Measurements from ENCODE around the gene TAF1D.
A peak's percentile ranks its signal among the peaks of the same experiment; 100 is the strongest.
"Not testable (repeated sequence)": the region's sequence is repeated elsewhere in the genome, so short reads cannot be mapped to it uniquely, and the experiment has no call there.

The TAF1D gene

DNA sequence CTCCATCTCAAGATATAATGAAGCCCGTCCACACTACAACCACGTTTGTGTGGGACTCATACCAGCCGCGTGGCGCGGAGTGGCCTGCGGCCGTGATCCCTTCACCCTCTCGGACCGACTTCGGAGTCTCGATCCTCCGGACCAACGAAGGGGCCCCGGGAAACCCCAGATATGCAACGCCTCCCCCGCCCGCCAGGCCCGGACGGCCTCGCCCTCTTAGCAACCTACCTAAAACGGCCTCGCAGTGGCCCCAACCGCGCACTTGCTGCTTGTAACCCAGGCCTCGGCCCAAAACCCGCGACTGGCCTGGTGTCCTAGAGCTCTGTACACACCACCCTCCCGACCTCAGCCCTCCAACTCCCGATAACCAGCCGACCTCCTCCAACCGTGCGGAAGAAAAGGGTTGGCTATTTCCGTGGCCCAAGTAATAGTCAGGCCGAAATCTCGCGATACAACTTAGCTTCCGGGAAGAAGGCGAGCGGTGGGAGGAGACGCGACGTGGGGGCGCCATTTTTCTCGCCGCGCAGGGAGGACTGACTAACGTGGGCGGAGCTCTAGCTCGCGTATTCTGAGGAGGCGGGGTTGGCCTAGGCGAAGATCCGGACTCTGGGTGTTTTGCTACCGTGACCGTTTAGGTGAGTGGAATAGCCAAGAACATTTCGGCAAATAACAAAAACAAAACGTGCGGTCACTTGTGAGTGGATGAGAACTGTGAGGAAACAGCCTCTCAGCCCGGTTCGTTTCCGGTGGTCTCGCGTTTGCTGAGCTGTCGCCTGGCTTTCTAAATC, at the start of gene TAF1D, which contains the start of gene C11orf54:
Gene TAF1D (minus strand): TSS at position 402 of the 788 bp plus-strand sequence. CDS start 2,191 bp downstream, outside the sequence.
Gene C11orf54 (plus strand): TSS at position 579 of the 788 bp plus-strand sequence. CDS start 5,722 bp downstream, outside the sequence.
- DNase-seq (ENCODE audit: low read depth in 2 of 2) = peak; percentile 92 to 95

- no peak for DNase-seq (ENCODE audit: low read depth in 2 of 2)
Observed at GRCh38 chr11:93784935-93785360, 43.7 kb upstream of the TAF1D start.

- DNase-seq (ENCODE audit: low read depth in 2 of 2) = peak; percentile 83 to 84
Observed at GRCh38 chr11:93784145-93784934, 43.0 kb upstream of the TAF1D start, which contains the start of gene MED17. Gene MED17 (plus strand): TSS chr11:93784282. CDS start chr11:93784514, 232 bp downstream.

DNA sequence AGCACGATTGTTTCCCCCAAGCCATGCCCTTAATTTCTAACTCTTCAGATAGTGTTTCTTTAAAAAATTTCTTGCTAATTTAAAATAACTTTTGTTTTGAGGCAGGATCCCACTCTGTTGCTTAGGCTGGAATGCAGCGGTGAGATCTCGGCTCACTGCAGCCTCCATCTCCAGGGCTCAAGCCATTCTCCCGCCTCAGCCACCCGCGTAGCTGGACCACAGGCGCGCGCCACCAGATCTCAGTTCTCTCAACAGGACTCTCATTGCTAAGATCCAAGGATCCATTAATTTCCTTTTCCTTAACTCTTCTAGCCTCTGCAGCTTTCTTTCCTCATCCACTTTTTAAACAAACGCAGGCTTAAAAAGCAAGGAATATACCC, 42.5 kb upstream of the TAF1D start:
- DNase-seq (ENCODE audit: low read depth in 2 of 2) = no peak

- DNase-seq (ENCODE audit: low read depth in 2 of 2) = no peak
Observed at GRCh38 chr11:93783362-93783761, 42.1 kb upstream of the TAF1D start.

- DNase-seq (ENCODE audit: low read depth in 2 of 2) = no peak
Observed at GRCh38 chr11:93775289-93775688, 34.0 kb upstream of the TAF1D start.

DNA sequence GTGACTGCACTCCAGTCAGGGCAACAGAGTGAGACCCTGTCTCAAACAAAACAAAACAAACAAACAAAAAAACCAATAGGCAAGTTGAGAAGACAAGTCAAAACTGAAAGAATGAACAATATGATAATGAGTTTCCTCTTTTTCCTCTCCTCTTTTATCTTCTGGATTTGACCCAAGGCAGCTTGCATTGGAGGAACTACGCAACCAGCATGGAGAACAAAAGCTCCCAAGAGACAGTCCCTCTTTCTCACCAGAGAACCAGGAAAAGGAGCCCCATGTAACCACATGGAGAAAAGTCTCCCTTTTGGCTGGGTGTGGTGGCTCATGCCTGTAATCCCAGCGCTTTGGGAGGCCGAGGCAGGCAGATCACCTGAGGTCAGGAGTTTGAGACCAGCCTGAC, 33.3 kb upstream of the TAF1D start:
- DNase-seq (ENCODE audit: low read depth in 2 of 2) = not testable (repeated sequence)

DNA sequence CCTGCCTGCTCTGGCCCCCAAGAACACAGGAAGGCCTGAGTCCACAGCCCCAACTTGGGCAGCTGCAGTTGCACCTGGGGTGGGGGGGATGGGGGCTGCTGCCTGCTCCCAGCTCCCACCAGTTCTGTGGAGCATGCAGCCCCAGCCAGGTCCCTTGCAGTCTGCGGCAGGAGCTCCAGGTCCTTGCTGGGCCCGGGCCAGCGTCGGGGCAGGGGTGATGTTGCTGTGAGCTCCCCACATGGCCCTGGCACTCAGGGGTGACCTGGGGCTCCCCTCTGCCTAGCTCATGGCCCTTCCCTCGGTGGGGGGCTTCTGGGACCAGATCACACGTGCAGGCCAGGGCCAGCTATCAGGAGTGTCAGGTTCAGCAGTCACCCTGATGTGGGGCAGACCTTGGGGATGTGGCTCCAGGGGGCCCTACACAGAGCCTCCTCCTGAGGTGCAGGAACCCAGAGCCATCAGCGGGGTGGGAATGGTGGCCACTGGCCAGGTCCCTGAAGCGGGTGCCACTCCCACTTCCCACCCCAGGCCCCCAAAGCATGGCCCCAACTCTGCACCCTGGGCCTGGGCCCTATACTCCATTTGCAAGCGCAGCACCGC, 32.4 kb upstream of the TAF1D start:
- no peak for DNase-seq (ENCODE audit: low read depth in 2 of 2)

DNA sequence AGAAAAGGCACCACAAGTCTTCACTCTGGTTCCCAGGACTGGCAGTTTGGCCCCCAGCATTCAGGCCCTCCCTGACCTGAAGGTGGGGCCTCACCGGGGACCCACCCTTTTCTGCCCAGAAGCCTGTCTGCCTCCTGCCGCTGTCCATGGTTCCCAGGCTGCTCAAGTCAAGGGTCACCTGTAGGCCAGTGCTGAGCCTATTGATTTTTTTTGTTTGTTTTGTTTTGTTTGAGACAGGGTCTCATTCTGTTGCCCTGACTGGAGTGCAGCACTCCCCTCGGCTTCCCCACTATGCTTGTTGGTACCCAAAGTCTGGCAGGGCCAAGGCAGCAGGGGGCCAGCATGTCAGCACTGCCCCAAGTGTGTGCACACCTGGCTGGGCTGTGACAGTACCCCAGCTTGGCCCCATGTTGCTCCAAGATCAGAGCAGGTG, 31.8 kb upstream of the TAF1D start:
- no peak for DNase-seq (ENCODE audit: low read depth in 2 of 2)

- DNase-seq (ENCODE audit: low read depth in 2 of 2) = no peak
Observed at GRCh38 chr11:93772123-93772522, 30.8 kb upstream of the TAF1D start.

GRCh38 chr11:93770160-93770559, 28.9 kb upstream of the TAF1D start:
- DNase-seq (ENCODE audit: low read depth in 2 of 2) = no peak

DNA sequence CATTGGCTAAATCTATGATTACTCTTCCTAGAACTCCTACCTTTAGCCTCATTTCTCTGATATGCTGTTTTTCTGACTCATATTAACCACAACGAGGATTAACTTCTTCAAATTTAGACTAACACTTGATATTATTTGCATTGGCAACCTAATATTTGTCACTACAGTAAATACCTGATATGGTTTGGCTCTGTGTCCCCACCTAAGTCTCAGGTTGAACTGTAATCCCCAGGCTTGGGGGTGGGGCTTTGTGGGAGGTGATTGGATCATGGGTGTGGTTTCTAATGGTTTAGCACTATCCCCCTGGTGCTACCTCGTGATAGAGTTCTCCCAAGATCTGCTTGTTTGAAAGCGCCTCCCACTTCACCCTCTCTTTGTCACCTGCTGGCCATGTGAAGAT, 25.7 kb upstream of the TAF1D start:
- no peak for DNase-seq (ENCODE audit: low read depth in 2 of 2)

- DNase-seq (ENCODE audit: low read depth in 2 of 2) = no peak
Observed at GRCh38 chr11:93766504-93766903, 25.2 kb upstream of the TAF1D start.

- DNase-seq (ENCODE audit: low read depth in 2 of 2) = no peak
Observed at GRCh38 chr11:93765551-93765950, 24.3 kb upstream of the TAF1D start.

GRCh38 chr11:93761910-93762309, 20.6 kb upstream of the TAF1D start:
- DNase-seq (ENCODE audit: low read depth in 2 of 2) = no peak

DNA sequence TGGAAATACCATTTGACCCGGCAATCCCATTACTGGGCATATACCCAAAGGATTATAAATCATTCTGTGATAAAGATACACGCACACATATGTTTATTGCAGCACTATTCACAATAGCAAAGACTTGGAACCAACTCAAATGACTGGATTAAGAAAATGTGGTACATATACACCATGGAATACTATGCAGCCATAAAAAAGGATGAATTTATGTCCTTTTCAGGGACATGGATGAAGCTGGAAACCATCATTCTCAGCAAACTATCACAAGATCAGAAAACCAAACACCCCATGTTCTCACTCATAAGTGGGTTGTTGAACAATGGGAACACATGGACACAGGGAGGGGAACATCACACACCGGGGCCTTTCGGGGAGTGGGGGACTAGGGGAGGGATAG, 17.8 kb upstream of the TAF1D start:
- DNase-seq (ENCODE audit: low read depth in 2 of 2) = not testable (repeated sequence)

DNA sequence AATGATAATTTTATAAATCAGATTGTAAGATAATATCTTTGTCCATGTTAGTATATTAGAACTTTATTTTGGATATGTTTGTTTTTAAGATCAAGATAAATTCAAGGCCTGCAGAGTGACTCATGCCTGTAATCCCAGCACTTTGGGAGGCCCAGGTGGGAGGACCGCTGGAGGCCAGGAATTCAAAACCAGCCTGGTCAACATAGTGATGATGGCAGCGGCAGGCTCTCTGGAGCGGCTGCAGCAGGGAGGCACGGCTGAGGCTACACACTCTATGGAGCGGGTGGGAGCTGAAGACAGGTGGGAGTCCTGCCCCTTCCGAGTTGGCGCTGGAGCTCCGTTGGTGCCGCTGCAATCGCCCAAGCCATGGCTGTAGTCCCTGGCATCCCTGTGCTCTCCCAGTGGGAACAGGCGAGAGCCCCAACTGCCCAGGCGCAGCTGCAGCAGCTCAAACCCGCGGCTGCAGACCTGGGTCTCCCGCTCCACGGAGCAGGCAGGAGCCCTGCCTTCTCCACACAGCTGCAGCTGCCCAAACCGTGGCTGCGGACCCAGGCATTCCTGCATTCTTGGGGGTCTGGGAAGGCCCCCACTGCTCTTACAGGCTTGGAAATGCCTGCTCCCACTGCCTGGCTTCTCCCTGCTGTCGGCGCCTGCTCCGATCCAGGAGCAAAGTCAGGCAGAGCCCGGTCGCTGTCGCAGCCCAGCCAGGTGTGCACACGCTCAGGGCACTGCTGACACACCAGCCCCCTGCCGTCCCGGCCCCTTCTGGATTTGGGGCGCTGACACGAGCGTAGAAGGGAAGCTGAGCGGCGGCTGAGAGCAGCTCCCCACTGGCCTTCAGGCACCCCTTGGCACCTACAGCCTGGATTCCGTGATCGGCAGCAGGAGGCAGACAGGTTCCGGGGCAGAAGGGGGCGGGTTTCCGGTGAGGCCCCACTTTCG, 16.9 kb upstream of the TAF1D start:
- DNase-seq (ENCODE audit: low read depth in 2 of 2) = no peak

- no peak for DNase-seq (ENCODE audit: low read depth in 2 of 2)
Observed at GRCh38 chr11:93757301-93757700, 16.0 kb upstream of the TAF1D start.

GRCh38 chr11:93756748-93757147, 15.5 kb upstream of the TAF1D start:
- DNase-seq (ENCODE audit: low read depth in 2 of 2) = no peak

GRCh38 chr11:93753241-93753640, 11.9 kb upstream of the TAF1D start:
- no peak for DNase-seq (ENCODE audit: low read depth in 2 of 2)

DNA sequence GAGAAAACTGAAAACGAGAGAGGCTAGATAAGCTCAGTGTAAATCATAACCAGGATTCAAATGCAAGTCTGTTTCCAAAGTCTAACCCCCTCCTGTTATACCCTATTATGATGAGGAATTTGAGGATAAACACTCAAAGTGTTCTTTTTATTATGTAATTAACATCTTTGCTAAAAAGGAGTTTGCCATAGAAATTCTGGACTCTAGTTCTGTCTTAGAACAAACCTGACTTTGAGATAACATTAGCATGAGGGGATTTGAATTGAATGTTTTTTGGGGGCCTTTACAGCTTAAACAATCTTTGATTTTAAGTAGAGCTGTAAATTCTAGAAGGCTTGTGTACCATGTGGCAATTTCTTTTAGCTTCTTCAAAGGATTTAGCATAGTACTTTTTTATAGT, 9.7 kb upstream of the TAF1D start:
- no peak for DNase-seq (ENCODE audit: low read depth in 2 of 2)

Data from stimulated activated CD8-positive, alpha-beta memory T cell treated with anti-CD3 and anti-CD28 coated beads, Interleukin-7, amount 100 ng/mL, for 4 hours (primary cell).